ENCODE data around the gene DOCK4. TPM values are rescaled to one million over a fixed set of nuclear protein-coding genes. Genes with fewer than 3 reads are reported as not detected.

DOCK4 gene
- total and polyA plus RNA-seq, 2 donors from 2014 or later: 3.2 to 38.9 TPM

DNA sequence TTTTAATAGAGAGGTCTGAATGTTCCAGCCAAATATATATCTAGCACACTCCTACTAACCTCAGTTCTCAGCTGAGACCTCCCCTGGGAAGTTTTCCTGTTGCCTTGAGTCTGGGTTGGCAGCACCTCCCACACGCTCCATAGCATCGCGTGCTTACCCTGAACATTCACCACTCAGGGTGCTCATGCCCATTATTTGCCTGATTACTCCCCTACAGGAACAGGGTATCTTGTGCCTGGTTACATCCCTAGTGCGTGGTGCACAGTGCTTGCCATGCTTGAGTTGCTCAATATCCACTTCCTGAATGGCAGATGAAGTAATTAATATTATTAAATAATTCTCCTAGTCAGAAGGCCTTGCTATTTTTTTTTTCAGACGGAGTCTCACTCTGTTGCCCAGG lies 374.0 kb downstream of the DOCK4 start:
- no peak for DNase-seq
- no peaks in the 10 kb centered on the region for H3K27me3 ChIP-seq (ENCODE audit: control insufficient read depth, insufficient read depth, low read length)
- no peak overlapping the region for H3K9ac ChIP-seq (ENCODE audit: low read length in 3 of 3)
- H3K27ac ChIP-seq (ENCODE audit: low read depth in 2 of 2, low read length in 2 of 2): no peak overlapping the region
- H3K9me3 ChIP-seq (ENCODE audit: control insufficient read depth in 2 of 3, insufficient read depth in 1 of 3, low read length in 3 of 3): no peaks in the 10 kb centered on the region
- TF ChIP-seq, protein P1, sequence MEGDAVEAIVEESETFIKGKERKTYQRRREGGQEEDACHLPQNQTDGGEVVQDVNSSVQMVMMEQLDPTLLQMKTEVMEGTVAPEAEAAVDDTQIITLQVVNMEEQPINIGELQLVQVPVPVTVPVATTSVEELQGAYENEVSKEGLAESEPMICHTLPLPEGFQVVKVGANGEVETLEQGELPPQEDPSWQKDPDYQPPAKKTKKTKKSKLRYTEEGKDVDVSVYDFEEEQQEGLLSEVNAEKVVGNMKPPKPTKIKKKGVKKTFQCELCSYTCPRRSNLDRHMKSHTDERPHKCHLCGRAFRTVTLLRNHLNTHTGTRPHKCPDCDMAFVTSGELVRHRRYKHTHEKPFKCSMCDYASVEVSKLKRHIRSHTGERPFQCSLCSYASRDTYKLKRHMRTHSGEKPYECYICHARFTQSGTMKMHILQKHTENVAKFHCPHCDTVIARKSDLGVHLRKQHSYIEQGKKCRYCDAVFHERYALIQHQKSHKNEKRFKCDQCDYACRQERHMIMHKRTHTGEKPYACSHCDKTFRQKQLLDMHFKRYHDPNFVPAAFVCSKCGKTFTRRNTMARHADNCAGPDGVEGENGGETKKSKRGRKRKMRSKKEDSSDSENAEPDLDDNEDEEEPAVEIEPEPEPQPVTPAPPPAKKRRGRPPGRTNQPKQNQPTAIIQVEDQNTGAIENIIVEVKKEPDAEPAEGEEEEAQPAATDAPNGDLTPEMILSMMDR (IDR thresholded peaks at IDR 0.05; ENCODE audit: borderline replicate concordance, extremely low read depth, insufficient read depth): no peak
- intact Hi-C loops (cut with DNase I): no loop called here
- FAIRE-seq: no peak
- no peak overlapping the region for H3K4me3 ChIP-seq (ENCODE audit: low read length in 3 of 3)
- H3K4me1 ChIP-seq (ENCODE audit: control insufficient read depth in 2 of 3, insufficient read depth in 2 of 3, low read depth in 1 of 3, low read length in 3 of 3): no peaks in the 10 kb centered on the region
- H3K36me3 ChIP-seq (ENCODE audit: control insufficient read depth in 2 of 3, insufficient read depth in 3 of 3, low read length in 3 of 3): no peaks in the 10 kb centered on the region

DNA sequence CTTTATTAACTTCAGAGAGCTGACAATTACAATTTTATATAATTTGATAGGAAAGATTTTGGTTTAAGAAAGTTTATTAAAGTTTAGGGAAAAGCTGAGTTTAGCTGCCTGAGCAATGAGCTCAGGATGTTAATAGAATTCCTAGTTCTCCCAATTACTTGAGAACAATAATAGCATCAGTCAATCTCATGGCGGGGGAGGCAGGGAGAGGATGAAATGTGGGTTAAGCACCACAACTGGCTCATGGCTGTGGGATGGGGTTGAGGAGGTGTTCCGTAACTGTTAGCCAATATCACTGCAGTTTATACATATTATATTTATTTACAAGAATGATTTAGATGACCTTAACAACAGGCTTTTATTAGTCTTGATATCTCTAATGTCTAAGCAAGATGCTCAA lies 377.0 kb downstream of the DOCK4 start:
- intact Hi-C loops (cut with DNase I): no loop called here
- no peak for FAIRE-seq
- TF ChIP-seq, protein P1 (IDR thresholded peaks at IDR 0.05; ENCODE audit: borderline replicate concordance, extremely low read depth, insufficient read depth): no peak
- Histone ChIP-seq H3K27ac (ENCODE audit: low read depth in 2 of 2, low read length in 2 of 2) (no peak overlapping the region), H3K9ac (ENCODE audit: low read length in 3 of 3) (no peak overlapping the region), H3K36me3 (ENCODE audit: control insufficient read depth in 2 of 3, insufficient read depth in 3 of 3, low read length in 3 of 3) (no peaks in the 10 kb centered on the region), H3K4me3 (ENCODE audit: low read length in 3 of 3) (no peak overlapping the region), H3K27me3 (ENCODE audit: control insufficient read depth, insufficient read depth, low read length) (no peaks in the 10 kb centered on the region), H3K4me1 (ENCODE audit: control insufficient read depth in 2 of 3, insufficient read depth in 2 of 3, low read depth in 1 of 3, low read length in 3 of 3) (no peaks in the 10 kb centered on the region), H3K9me3 (ENCODE audit: control insufficient read depth in 2 of 3, insufficient read depth in 1 of 3, low read length in 3 of 3) (no peaks in the 10 kb centered on the region)
- no peak for DNase-seq

DNA sequence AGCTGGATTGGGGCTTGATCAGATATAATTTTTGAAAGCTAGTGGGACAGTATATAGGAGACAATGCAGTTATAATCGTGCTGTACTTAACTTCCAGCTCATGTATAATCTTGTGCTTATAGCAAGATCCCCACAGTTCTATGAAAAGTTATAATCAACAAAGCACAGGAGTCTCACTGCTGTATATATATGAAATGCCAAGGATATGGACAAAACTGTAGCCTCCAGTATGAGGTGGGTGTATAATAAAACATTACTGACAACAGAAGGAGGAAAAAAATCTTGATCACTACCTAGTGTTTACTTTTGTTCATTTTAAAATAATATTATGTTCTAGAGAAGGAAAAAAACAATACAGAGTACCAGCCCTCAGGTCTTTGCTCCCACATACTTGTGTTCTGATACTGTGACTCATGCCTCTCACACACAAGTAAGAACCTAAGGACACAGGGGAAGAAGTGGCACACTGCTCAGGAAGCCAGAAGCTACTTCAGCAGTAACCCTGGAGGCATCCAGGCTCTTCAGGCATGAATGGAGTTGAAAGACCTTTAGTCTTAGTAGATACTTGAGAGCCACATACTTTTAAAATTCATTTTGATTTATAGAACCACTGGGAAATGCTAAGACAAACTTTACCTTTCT lies 378.2 kb downstream of the DOCK4 start:
- intact Hi-C loops (cut with DNase I): no loop called here
- no peak overlapping the region for H3K9ac ChIP-seq (ENCODE audit: low read length in 3 of 3)
- H3K4me1 ChIP-seq (ENCODE audit: control insufficient read depth in 2 of 3, insufficient read depth in 2 of 3, low read depth in 1 of 3, low read length in 3 of 3): no peaks in the 10 kb centered on the region
- no peaks in the 10 kb centered on the region for H3K36me3 ChIP-seq (ENCODE audit: control insufficient read depth in 2 of 3, insufficient read depth in 3 of 3, low read length in 3 of 3)
- no peak overlapping the region for H3K27ac ChIP-seq (ENCODE audit: low read depth in 2 of 2, low read length in 2 of 2)
- FAIRE-seq (no peak), DNase-seq (no peak)
- H3K4me3 ChIP-seq (ENCODE audit: low read length in 3 of 3): no peak overlapping the region
- no peaks in the 10 kb centered on the region for H3K9me3 ChIP-seq (ENCODE audit: control insufficient read depth in 2 of 3, insufficient read depth in 1 of 3, low read length in 3 of 3)
- TF ChIP-seq, protein P1 (IDR thresholded peaks at IDR 0.05; ENCODE audit: borderline replicate concordance, extremely low read depth, insufficient read depth): no peak
- no peaks in the 10 kb centered on the region for H3K27me3 ChIP-seq (ENCODE audit: control insufficient read depth, insufficient read depth, low read length)

DNA sequence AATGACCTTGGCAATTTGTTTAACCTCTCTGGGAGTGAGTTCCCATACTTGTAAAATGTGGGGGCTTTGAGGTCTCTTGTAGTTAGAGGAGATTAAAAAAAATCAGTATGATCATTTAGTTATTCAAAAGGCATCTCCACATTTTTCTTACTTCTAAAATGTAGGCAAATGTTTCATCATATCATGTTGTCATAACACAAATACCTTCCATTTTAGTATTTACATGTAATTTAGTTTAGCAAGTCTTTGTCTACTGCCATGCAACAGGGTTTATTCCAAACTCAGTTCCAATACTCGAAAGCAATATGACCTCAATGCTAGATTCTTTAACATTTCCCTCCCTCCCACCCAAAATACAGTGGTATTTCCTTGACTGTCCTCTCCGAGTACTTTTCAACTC lies 381.2 kb downstream of the DOCK4 start:
- Histone ChIP-seq H3K36me3 (ENCODE audit: control insufficient read depth in 2 of 3, insufficient read depth in 3 of 3, low read length in 3 of 3) (peaks cover 0 to 4% (median 0%) of the 10 kb centered on the region in 3 donors), H3K4me3 (ENCODE audit: low read length in 3 of 3) (no peak overlapping the region), H3K4me1 (ENCODE audit: control insufficient read depth in 2 of 3, insufficient read depth in 2 of 3, low read depth in 1 of 3, low read length in 3 of 3) (no peaks in the 10 kb centered on the region), H3K9ac (ENCODE audit: low read length in 3 of 3) (no peak overlapping the region), H3K27me3 (ENCODE audit: control insufficient read depth, insufficient read depth, low read length) (no peaks in the 10 kb centered on the region), H3K27ac (ENCODE audit: low read depth in 2 of 2, low read length in 2 of 2) (no peak overlapping the region), H3K9me3 (ENCODE audit: control insufficient read depth in 2 of 3, insufficient read depth in 1 of 3, low read length in 3 of 3) (no peaks in the 10 kb centered on the region)
- TF ChIP-seq, protein P1 (IDR thresholded peaks at IDR 0.05; ENCODE audit: borderline replicate concordance, extremely low read depth, insufficient read depth): no peak
- intact Hi-C loops (cut with DNase I): no loop called here
- FAIRE-seq (no peak), DNase-seq (no peak)

Measured in kidney (tissue), 14 donors.